Suprapubic skin (tissue), 4 donors: ENCODE measurements around the gene LSM3.

Experiments used
- CTCF ChIP-seq, 2 donors: fragments of 200-600 bp in 1 of 2; fragments of 450-650 bp in 1 of 2; sonication (generic) in 1 of 2; IDR thresholded peaks; one replicate each; pipeline ENCODE4 v1.5.1; 2016 to 2019; ENCODE audit warnings: antibody characterized with exemption in 2 of 2, mild to moderate bottlenecking in 1 of 2, moderate library complexity in 1 of 2
- EP300 ChIP-seq: sonication (generic); formaldehyde crosslinking; IDR thresholded peaks from one replicate; pipeline ENCODE4 v1.6.1; 2017; ENCODE audit warnings: antibody characterized with exemption
- POLR2A ChIP-seq, 2 donors: fragments of 450-650 bp; IDR thresholded peaks; one replicate each; pipeline ENCODE4 v1.6.1; 2017; ENCODE audit warnings: antibody characterized with exemption in 2 of 2, mild to moderate bottlenecking in 2 of 2, moderate library complexity in 2 of 2
- POLR2AphosphoS5 ChIP-seq, 3 donors: sonication (generic); formaldehyde crosslinking; IDR thresholded peaks; one replicate each; pipeline ENCODE4 v1.6.1; 2017; ENCODE audit warnings: antibody characterized with exemption in 3 of 3

GRCh38 chr3:14241716-14242115 is 63.1 kb downstream of the LSM3 start:
- TF ChIP-seq CTCF (IDR thresholded peaks at IDR 0.05): no peak
- TF ChIP-seq POLR2AphosphoS5 (IDR thresholded peaks at IDR 0.05): no peak
- no peak for TF ChIP-seq POLR2A (IDR thresholded peaks at IDR 0.05)
- TF ChIP-seq EP300: no peak
